ENCODE data around the gene BAG5.
"Not testable (repeated sequence)": the region's sequence is repeated elsewhere in the genome, so short reads cannot be mapped to it uniquely, and the experiment has no call there.

The BAG5 gene

DNA sequence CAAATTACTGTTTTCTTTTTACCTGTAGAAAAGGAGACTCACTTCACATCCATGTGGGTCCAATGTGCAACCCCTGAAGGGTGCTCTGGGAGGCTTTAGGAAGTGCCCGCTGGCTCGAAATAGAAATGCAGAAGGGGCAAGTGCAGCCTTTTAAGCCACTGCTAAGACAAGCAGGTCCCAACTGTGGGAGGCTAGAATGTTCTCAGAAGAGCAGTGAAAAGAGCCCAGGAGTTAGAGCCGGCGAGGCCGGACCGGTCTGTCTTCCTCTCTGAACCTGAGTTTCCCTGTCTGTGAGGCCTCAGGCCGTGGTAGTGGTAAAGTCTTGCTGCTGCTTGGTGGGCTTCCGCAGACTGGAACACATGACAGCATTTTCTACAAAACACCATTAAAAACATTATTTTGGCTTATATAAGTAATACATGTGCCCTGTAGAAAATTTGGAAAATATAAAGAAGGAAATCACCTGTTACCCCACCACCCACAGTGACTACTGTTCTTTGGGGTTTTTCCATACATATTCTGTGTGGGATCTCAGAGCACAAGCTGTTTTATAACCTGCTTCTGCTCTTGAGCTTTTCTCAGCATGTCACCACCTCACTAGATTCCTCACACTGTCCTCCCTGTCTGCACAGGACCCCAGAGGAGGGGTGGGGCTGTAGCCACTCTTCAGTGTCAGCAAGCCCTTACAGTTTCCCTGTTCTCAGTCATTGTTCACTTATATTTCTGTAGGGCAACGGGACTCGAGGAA lies 45.9 kb downstream of the BAG5 start:
- DNase-seq (ENCODE audit: low read depth), result no peak
- no peak overlapping the region for H3K4me3 ChIP-seq (ENCODE audit: low read depth, low read length)
- TF ChIP-seq, protein P1, sequence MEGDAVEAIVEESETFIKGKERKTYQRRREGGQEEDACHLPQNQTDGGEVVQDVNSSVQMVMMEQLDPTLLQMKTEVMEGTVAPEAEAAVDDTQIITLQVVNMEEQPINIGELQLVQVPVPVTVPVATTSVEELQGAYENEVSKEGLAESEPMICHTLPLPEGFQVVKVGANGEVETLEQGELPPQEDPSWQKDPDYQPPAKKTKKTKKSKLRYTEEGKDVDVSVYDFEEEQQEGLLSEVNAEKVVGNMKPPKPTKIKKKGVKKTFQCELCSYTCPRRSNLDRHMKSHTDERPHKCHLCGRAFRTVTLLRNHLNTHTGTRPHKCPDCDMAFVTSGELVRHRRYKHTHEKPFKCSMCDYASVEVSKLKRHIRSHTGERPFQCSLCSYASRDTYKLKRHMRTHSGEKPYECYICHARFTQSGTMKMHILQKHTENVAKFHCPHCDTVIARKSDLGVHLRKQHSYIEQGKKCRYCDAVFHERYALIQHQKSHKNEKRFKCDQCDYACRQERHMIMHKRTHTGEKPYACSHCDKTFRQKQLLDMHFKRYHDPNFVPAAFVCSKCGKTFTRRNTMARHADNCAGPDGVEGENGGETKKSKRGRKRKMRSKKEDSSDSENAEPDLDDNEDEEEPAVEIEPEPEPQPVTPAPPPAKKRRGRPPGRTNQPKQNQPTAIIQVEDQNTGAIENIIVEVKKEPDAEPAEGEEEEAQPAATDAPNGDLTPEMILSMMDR (conservative IDR thresholded peaks at IDR 0.05; ENCODE audit: low read depth, low read length), result no peak

DNA sequence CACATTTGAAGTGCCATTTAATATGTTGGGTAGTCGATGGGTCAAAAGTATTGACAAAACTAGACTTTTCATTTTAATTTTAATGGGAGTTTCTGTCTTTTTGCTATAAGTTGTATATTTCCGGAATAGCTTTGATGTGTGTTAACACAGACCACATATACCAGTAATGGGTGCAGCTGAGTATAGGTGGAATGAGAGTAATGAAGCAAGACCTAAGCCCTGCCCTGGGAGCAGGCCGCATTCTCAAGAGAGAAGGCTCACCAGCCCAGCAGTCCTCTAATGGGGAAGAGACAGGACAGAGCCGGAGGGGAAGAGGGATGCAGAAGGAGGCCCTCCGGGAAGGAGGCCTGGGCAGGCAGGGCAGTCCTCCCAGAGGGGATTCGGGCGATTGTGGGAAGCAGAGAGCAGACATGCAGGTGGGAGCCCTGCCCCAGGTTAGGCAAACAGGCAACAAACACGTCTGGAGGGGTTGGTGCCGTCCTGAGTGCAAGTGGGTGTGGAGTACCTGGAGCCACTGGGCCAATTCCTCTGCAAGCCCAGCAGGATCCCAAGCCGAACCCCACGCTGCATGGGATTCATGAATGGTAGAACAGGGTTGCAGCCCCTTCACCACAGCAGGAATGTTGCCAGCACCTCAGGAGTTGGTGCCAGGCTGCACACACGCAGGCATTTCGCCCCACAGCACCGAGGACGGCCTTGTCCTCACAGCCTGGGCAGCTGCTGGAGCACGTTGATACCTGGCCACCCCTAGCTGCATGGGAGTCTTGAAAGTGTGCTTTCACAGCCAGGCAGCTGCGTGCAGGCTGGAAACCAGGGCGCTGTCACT lies 47.6 kb downstream of the BAG5 start:
- H3K4me3 ChIP-seq (ENCODE audit: low read depth, low read length), result no peak overlapping the region
- DNase-seq (ENCODE audit: low read depth), result no peak
- TF ChIP-seq, protein P1 (conservative IDR thresholded peaks at IDR 0.05; ENCODE audit: low read depth, low read length), result no peak

GRCh38 chr14:103512701-103513611 lies 49.5 kb downstream of the BAG5 start:
- TF ChIP-seq, protein P1 (conservative IDR thresholded peaks at IDR 0.05; ENCODE audit: low read depth, low read length), result no peak
- DNase-seq (ENCODE audit: low read depth), result peak; percentile 36
- no peak overlapping the region for H3K4me3 ChIP-seq (ENCODE audit: low read depth, low read length)

- not testable (repeated sequence) for H3K4me3 ChIP-seq (ENCODE audit: low read depth, low read length); DNase-seq (ENCODE audit: low read depth)
Observed at GRCh38 chr14:103512180-103512579, 50.3 kb downstream of the BAG5 start.

DNA sequence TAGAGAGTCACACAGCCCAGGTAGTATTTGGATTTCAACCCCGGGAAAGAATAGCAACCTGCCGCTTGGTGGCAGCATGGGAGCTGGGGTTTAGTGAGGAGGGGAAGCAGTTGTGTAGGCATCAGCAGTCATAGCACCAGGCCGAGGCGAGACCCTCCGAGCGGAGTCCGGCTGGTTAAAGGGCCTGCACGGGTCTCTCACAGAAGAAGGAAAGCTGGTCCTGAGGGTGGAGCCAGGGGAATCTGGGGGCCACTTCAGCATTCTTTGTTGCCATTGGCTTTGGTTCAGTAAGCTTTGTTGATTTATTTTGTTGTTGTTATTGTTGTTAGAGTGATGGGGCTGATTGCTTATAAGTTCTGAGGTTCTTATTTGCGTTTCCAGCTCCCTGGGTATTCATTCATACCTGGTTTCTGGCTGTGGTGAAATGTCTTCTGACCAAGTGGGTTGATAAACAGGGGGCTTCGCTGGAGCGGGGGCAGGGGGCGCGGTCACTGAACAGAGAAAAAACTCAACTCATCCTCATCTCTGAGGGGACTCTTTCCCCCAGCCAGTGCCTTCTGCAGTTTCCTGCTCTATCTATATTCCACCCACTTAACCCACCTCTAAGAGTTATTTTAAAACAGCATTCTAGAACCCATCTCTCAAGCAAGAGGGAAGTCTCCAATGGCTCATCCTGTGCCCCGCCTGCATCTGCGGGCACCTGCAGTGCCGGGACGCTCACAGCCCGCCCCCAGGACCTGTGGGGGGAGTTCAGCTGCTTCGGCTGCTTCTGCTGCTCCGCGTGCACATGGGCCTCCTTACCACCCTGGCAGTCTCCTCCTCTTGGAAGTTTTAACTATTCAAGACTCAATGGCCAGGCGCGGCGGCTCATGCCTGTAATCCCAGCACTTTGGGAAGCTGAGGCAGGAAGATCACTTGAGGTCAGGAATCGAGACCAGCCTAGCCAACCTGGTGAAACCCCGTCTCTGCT lies 51.4 kb downstream of the BAG5 start:
- TF ChIP-seq, protein P1 (conservative IDR thresholded peaks at IDR 0.05; ENCODE audit: low read depth, low read length), result no peak
- no peak for DNase-seq (ENCODE audit: low read depth)

GRCh38 chr14:103509864-103510723 lies 52.4 kb downstream of the BAG5 start:
- H3K4me3 ChIP-seq (ENCODE audit: low read depth, low read length), result no peak overlapping the region
- TF ChIP-seq, protein P1 (conservative IDR thresholded peaks at IDR 0.05; ENCODE audit: low read depth, low read length), result no peak

More for the DNA sequence above, 51.4 kb downstream of the BAG5 start:
- no peak overlapping the region for H3K4me3 ChIP-seq (ENCODE audit: low read depth, low read length)

More at GRCh38 chr14:103509864-103510723, 52.4 kb downstream of the BAG5 start:
- DNase-seq (ENCODE audit: low read depth), result no peak
